ENCODE results near the gene SLC44A2. TPM values are rescaled to one million over a fixed set of nuclear protein-coding genes. Genes with fewer than 3 reads are reported as not detected.

The SLC44A2 gene
- total RNA-seq, 1 donor = 49.9 TPM

DNA sequence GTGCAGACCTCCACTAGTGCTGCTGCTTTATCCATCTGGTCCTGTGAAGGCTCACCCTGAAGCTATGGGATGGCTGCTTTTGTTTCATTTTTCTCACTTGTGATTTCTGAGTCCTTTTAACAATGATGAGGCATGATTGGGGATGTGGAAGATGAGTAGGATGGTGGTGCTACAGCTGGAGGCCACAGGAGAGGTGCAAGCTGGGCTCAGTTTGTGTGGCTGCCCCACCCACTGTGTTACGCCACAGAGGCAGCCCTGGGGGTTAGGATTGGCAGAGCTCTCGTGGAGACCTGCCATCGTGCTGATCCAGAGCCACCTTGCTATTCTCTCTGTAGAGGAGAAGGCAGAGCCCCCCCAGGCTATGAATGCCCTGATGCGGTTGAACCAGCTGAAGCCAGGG lies 56.3 kb downstream of the SLC44A2 start:
- Histone ChIP-seq H3K27ac (ENCODE audit: low read depth, low read length) (no peak overlapping the region), H2AFZ (ENCODE audit: low read length) (no peak overlapping the region), H4K20me1 (ENCODE audit: insufficient read depth, low read length) (peaks cover 46% of the 10 kb centered on the region), H3K36me3 (ENCODE audit: insufficient read depth, low read length) (peaks cover 95% of the 10 kb centered on the region), H3K4me1 (ENCODE audit: insufficient read depth, low read length) (peaks cover 5% of the 10 kb centered on the region), H3K4me3 (ENCODE audit: insufficient read depth, low read length) (no peak overlapping the region), H3K4me2 (ENCODE audit: insufficient read depth, low read length) (no peak overlapping the region), H3K79me2 (ENCODE audit: insufficient read depth, low read length) (peaks cover 89% of the 10 kb centered on the region), H3K27me3 (ENCODE audit: insufficient read depth, low read length) (no peaks in the 10 kb centered on the region), H3K9me3 (ENCODE audit: low read depth, low read length) (no peaks in the 10 kb centered on the region)
- TF ChIP-seq, protein P1, sequence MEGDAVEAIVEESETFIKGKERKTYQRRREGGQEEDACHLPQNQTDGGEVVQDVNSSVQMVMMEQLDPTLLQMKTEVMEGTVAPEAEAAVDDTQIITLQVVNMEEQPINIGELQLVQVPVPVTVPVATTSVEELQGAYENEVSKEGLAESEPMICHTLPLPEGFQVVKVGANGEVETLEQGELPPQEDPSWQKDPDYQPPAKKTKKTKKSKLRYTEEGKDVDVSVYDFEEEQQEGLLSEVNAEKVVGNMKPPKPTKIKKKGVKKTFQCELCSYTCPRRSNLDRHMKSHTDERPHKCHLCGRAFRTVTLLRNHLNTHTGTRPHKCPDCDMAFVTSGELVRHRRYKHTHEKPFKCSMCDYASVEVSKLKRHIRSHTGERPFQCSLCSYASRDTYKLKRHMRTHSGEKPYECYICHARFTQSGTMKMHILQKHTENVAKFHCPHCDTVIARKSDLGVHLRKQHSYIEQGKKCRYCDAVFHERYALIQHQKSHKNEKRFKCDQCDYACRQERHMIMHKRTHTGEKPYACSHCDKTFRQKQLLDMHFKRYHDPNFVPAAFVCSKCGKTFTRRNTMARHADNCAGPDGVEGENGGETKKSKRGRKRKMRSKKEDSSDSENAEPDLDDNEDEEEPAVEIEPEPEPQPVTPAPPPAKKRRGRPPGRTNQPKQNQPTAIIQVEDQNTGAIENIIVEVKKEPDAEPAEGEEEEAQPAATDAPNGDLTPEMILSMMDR (IDR thresholded peaks at IDR 0.05; ENCODE audit: extremely low read depth, low read depth, low read length) = no peak
- DNase-seq (ENCODE audit: insufficient read length, low spot score, missing footprints) = peak; percentile 27

DNA sequence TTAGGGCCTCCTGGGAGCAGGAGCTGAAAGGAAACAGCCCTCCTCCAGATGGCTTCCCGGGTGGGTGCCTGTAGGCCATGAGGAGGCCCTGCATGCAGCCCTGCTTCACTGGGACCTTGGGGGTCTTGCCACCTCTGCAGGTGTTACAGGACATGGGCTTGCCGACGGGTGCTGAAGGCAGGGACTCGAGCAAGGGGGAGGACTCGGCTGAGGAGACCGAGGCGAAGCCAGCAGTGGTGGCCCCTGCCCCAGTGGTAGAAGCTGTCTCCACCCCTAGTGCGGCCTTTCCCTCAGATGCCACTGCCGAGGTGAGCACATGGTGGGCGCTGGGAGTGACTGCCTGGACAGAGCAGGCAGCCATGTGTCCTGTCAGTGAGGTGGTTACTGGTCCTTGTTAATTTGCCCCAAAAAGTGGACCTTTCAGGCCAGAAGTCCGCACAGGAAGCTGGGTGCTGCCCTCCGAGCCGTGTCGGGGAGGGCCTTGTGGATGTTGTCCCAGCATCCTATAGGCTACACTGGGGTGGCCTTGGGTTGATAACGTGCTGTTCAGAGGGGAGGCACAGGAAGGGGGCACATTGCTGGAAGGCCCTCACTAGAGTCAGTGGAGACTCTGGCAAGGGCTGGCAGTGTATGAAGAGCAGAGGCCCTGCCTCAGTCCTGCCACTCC lies 57.2 kb downstream of the SLC44A2 start:
- H4K20me1 ChIP-seq (ENCODE audit: insufficient read depth, low read length) = peaks cover 51% of the 10 kb centered on the region
- no peak overlapping the region for H3K4me2 ChIP-seq (ENCODE audit: insufficient read depth, low read length)
- peaks cover 5% of the 10 kb centered on the region for H3K4me1 ChIP-seq (ENCODE audit: insufficient read depth, low read length)
- TF ChIP-seq, protein P1 (IDR thresholded peaks at IDR 0.05; ENCODE audit: extremely low read depth, low read depth, low read length) = no peak
- peaks cover 85% of the 10 kb centered on the region for H3K79me2 ChIP-seq (ENCODE audit: insufficient read depth, low read length)
- H3K36me3 ChIP-seq (ENCODE audit: insufficient read depth, low read length) = peaks cover 93% of the 10 kb centered on the region
- no peaks in the 10 kb centered on the region for H3K9me3 ChIP-seq (ENCODE audit: low read depth, low read length)
- H3K4me3 ChIP-seq (ENCODE audit: insufficient read depth, low read length) = no peak overlapping the region
- peak; percentile 44 for DNase-seq (ENCODE audit: insufficient read length, low spot score, missing footprints)
- no peaks in the 10 kb centered on the region for H3K27me3 ChIP-seq (ENCODE audit: insufficient read depth, low read length)
- H2AFZ ChIP-seq (ENCODE audit: low read length) = no peak overlapping the region
- H3K27ac ChIP-seq (ENCODE audit: low read depth, low read length) = no peak overlapping the region

DNA sequence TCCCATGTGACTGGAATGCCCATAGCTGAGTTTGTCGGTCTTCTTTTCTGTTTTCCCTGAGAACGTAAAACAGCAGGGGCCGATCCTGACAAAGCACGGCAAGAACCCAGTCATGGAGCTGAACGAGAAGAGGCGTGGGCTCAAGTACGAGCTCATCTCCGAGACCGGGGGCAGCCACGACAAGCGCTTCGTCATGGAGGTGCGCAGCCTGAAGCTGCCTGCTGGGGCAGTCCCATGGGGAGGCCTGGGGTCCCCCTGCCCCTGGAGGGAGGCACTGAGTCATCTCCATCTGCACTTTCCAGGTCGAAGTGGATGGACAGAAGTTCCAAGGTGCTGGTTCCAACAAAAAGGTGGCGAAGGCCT lies 57.7 kb downstream of the SLC44A2 start:
- Histone ChIP-seq H3K4me2 (ENCODE audit: insufficient read depth, low read length) (no peak overlapping the region), H2AFZ (ENCODE audit: low read length) (no peak overlapping the region), H3K9me3 (ENCODE audit: low read depth, low read length) (no peaks in the 10 kb centered on the region), H3K36me3 (ENCODE audit: insufficient read depth, low read length) (peaks cover 93% of the 10 kb centered on the region), H3K27me3 (ENCODE audit: insufficient read depth, low read length) (no peaks in the 10 kb centered on the region), H3K4me1 (ENCODE audit: insufficient read depth, low read length) (peaks cover 5% of the 10 kb centered on the region), H3K27ac (ENCODE audit: low read depth, low read length) (no peak overlapping the region), H3K4me3 (ENCODE audit: insufficient read depth, low read length) (no peak overlapping the region), H4K20me1 (ENCODE audit: insufficient read depth, low read length) (peaks cover 52% of the 10 kb centered on the region), H3K79me2 (ENCODE audit: insufficient read depth, low read length) (peaks cover 85% of the 10 kb centered on the region)
- TF ChIP-seq, protein P1 (IDR thresholded peaks at IDR 0.05; ENCODE audit: extremely low read depth, low read depth, low read length) = no peak
- peak; percentile 52 for DNase-seq (ENCODE audit: insufficient read length, low spot score, missing footprints)

DNA sequence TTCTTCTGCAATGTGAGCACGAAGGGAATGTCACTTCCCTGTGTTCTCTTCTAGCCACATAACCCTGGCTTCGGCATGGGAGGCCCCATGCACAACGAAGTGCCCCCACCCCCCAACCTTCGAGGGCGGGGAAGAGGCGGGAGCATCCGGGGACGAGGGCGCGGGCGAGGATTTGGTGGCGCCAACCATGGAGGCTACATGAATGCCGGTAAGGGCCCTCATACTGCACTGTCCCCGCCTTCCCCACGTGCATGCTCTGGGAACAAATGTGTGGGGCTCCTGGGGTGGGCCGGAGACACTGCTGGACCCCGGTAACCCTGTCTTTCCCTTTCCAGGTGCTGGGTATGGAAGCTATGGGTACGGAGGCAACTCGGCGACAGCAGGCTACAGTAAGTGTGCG lies 58.2 kb downstream of the SLC44A2 start:
- Histone ChIP-seq H3K27ac (ENCODE audit: low read depth, low read length) (no peak overlapping the region), H3K4me2 (ENCODE audit: insufficient read depth, low read length) (no peak overlapping the region), H3K4me1 (ENCODE audit: insufficient read depth, low read length) (peaks cover 5% of the 10 kb centered on the region), H3K79me2 (ENCODE audit: insufficient read depth, low read length) (peaks cover 86% of the 10 kb centered on the region), H3K4me3 (ENCODE audit: insufficient read depth, low read length) (no peak overlapping the region), H3K9me3 (ENCODE audit: low read depth, low read length) (no peaks in the 10 kb centered on the region), H3K27me3 (ENCODE audit: insufficient read depth, low read length) (no peaks in the 10 kb centered on the region), H3K36me3 (ENCODE audit: insufficient read depth, low read length) (peaks cover 93% of the 10 kb centered on the region), H2AFZ (ENCODE audit: low read length) (no peak overlapping the region), H4K20me1 (ENCODE audit: insufficient read depth, low read length) (peaks cover 49% of the 10 kb centered on the region)
- DNase-seq (ENCODE audit: insufficient read length, low spot score, missing footprints) = peak; percentile 21
- TF ChIP-seq, protein P1 (IDR thresholded peaks at IDR 0.05; ENCODE audit: extremely low read depth, low read depth, low read length) = no peak
